Measurements from ENCODE around the gene KLHL29. TPM values are rescaled to one million over a fixed set of nuclear protein-coding genes. Genes with fewer than 3 reads are reported as not detected.

KLHL29 gene
- total RNA-seq, 3 donors from 2014 or later (not counting 1 experiment from before 2014, with no cell fraction given), result 0.24 to 0.43 (median 0.33) TPM

DNA sequence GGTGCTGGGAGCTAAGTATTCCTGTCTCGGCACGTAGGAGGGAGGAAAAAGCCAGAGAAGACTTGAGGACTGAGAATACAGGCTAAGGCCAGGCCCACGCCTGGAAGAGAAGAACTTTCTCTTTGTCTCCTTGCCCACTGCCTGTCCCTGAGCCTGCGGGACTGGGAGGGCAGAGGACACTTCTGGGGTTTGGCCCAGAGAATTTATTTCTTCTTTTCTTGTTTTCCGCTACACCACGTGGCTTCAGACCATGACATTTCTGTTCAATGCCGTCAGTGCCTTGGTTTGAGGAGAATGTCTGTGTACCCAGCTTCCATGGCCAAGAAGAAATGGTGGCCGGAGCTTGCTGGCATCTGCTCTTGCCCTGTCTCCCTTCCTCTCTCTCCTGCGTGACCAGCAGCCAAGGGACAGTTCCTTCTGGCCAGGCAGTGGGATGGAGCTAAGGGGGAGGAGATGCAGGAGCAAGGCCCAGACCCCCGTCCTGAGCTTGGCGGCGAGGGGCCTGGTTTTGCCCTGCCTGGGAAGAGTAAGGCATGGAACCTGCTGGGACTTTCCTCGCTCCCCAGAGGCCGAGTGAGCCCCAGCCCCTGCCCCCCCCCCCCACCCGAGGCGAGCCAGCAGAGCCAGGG, 140.3 kb downstream of the KLHL29 start:
- no peaks in the 10 kb centered on the region for H3K27me3 ChIP-seq (ENCODE audit: control insufficient read depth, insufficient read depth, low read length)
- Mint-ChIP-seq H3K4me3 (no peak overlapping the region), H3K27me3 (ENCODE audit: low read depth in 2 of 2) (peaks cover 0 to 11% of the 10 kb centered on the region in 2 donors), H3K27ac (no peak overlapping the region), H3K36me3 (no peaks in the 10 kb centered on the region), H3K9me3 (no peaks in the 10 kb centered on the region), H3K4me1 (peaks cover 0 to 7% of the 10 kb centered on the region in 2 donors)
- intact Hi-C loops (cut with micrococcal nuclease), result no loop called here
- ATAC-seq (no peak), DNase-seq (no peak)
- TF ChIP-seq CTCF (IDR thresholded peaks at IDR 0.05), result no peak
- WGBS (ENCODE audit: insufficient coverage), result 91% methylated on average over 15 of the region's 16 CpGs
- H3K4me1 ChIP-seq (ENCODE audit: control insufficient read depth, insufficient read depth, low read length), result no peaks in the 10 kb centered on the region
- H3K36me3 ChIP-seq (ENCODE audit: control insufficient read depth, insufficient read depth, low read length), result no peaks in the 10 kb centered on the region
- no peak overlapping the region for H3K4me3 ChIP-seq (ENCODE audit: low read length)
- no peaks in the 10 kb centered on the region for H3K9me3 ChIP-seq (ENCODE audit: control insufficient read depth, insufficient read depth, low read length)
- H3K27ac ChIP-seq (ENCODE audit: low read length), result no peak overlapping the region

GRCh38 chr2:23526114-23526513, 141.1 kb downstream of the KLHL29 start:
- Histone ChIP-seq H3K4me1 (ENCODE audit: control insufficient read depth, insufficient read depth, low read length) (no peaks in the 10 kb centered on the region), H3K36me3 (ENCODE audit: control insufficient read depth, insufficient read depth, low read length) (no peaks in the 10 kb centered on the region), H3K27me3 (ENCODE audit: control insufficient read depth, insufficient read depth, low read length) (no peaks in the 10 kb centered on the region), H3K27ac (ENCODE audit: low read length) (no peak overlapping the region), H3K4me3 (ENCODE audit: low read length) (no peak overlapping the region), H3K9me3 (ENCODE audit: control insufficient read depth, insufficient read depth, low read length) (no peaks in the 10 kb centered on the region)
- 38% methylated on average over 19 of the region's 19 CpGs for WGBS (ENCODE audit: insufficient coverage)
- H3K4me1 Mint-ChIP-seq, result peaks cover 0 to 7% of the 10 kb centered on the region in 2 donors
- intact Hi-C loops (cut with micrococcal nuclease), result no loop called here
- DNase-seq, result peak in 1 of 2 donors; percentile 41
- H3K9me3 Mint-ChIP-seq, result no peaks in the 10 kb centered on the region
- no peaks in the 10 kb centered on the region for H3K36me3 Mint-ChIP-seq
- H3K27me3 Mint-ChIP-seq (ENCODE audit: low read depth in 2 of 2), result peaks cover 0 to 11% of the 10 kb centered on the region in 2 donors
- ATAC-seq, result no peak
- H3K4me3 Mint-ChIP-seq, result no peak overlapping the region
- no peak for TF ChIP-seq CTCF (IDR thresholded peaks at IDR 0.05)
- H3K27ac Mint-ChIP-seq, result no peak overlapping the region

DNA sequence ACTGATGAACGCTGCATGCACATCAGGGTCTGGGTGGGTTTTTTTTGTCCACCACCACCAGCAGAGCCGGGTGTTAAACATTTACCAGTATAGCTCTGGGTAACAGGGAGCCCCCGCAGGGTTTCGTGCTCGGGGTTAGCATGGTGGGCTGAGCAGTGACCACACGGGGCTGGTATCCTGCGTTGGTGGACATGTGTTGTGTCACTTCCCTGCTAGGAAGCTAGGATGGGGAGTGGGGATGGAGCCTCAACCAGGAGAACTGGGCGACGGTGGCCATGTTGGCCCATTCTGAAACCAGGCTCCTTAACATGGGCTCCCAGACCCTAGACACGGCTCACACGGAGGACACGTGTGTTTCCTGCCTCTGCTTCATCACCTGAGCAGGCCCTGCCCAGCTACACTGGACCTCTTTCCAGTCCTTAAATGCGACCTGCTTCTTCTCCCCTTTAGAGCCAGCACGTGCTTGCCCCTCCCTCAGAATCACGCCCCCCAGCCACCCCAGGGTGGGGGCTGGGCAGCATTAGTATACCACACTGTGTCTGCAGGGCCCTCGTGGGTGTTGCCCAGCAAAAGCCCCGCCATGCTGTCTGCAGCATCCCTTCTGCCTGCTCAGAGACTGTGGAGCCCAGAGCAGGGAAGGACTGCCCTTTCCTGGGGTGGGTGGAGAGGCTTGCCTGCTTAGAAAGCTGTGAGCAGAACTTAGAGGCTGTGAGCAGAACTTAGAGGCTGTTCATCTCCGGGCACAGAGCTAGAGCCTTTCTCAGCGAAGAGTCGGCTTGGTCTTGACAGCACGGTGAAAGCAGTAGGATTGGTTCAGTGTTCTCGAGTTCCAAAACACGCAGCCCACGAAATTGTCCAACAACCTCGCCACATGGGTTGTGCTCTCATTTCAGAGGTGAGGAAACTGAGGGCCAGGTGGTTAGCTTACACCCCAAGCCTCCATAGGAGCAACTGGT, 142.1 kb downstream of the KLHL29 start:
- no peak for ATAC-seq
- no peak overlapping the region for H3K4me3 Mint-ChIP-seq

More for the DNA sequence above, 142.1 kb downstream of the KLHL29 start:
- Histone ChIP-seq H3K27ac (ENCODE audit: low read length) (no peak overlapping the region), H3K9me3 (ENCODE audit: control insufficient read depth, insufficient read depth, low read length) (no peaks in the 10 kb centered on the region), H3K4me3 (ENCODE audit: low read length) (no peak overlapping the region), H3K4me1 (ENCODE audit: control insufficient read depth, insufficient read depth, low read length) (peaks cover 9% of the 10 kb centered on the region), H3K27me3 (ENCODE audit: control insufficient read depth, insufficient read depth, low read length) (no peaks in the 10 kb centered on the region), H3K36me3 (ENCODE audit: control insufficient read depth, insufficient read depth, low read length) (no peaks in the 10 kb centered on the region)
- peaks cover 0 to 9% of the 10 kb centered on the region in 2 donors for H3K4me1 Mint-ChIP-seq
- 82% methylated on average over 25 of the region's 25 CpGs for WGBS (ENCODE audit: insufficient coverage)
- no peaks in the 10 kb centered on the region for H3K9me3 Mint-ChIP-seq
- no peak for TF ChIP-seq CTCF (IDR thresholded peaks at IDR 0.05)
- intact Hi-C loops (cut with micrococcal nuclease), result no loop called here
- DNase-seq, result no peak
- peaks cover 0 to 11% of the 10 kb centered on the region in 2 donors for H3K27me3 Mint-ChIP-seq (ENCODE audit: low read depth in 2 of 2)
- no peak overlapping the region for H3K27ac Mint-ChIP-seq
- no peaks in the 10 kb centered on the region for H3K36me3 Mint-ChIP-seq
